Neural cell (in vitro differentiated cells): Measurements from ENCODE around the gene SMPX. TPM values are rescaled to one million over a fixed set of nuclear protein-coding genes. Genes with fewer than 3 reads are reported as not detected.

Experiments
- H2AFZ ChIP-seq: fragments of 200-600, 300-800 bp; sonication (generic), shearing (Covaris generic); 2 replicates; pipeline ENCODE4 v1.6.0; 2014; ENCODE audit warnings: low read depth, mild to moderate bottlenecking, antibody characterized with exemption, low read length, moderate library complexity
- H3F3A ChIP-seq: fragments of 200-600 bp; shearing (Covaris generic); 2 replicates; pipeline ENCODE4 v1.6.1; 2016; ENCODE audit warnings: mild to moderate bottlenecking, moderate library complexity, mixed read lengths, antibody characterized with exemption, low read length; ENCODE audit not compliant: insufficient read depth, poor library complexity, severe bottlenecking
- H3K27ac ChIP-seq: fragments of 200-600, 300-800 bp; sonication (generic), shearing (Covaris generic); 2 replicates; pipeline ENCODE4 v1.5.1; 2014; ENCODE audit warnings: mild to moderate bottlenecking, low read length, moderate library complexity
- H3K27me3 ChIP-seq: fragments of 300-800, 200-600 bp; sonication (generic), shearing (Covaris generic); 2 replicates; pipeline ENCODE4 v1.6.0; 2014; ENCODE audit warnings: mild to moderate bottlenecking, low read depth, low read length, moderate library complexity; ENCODE audit not compliant: insufficient read depth
- H3K36me3 ChIP-seq: fragments of 300-800, 200-600 bp; sonication (generic), shearing (Covaris generic); 2 replicates; pipeline ENCODE4 v1.5.1; 2014; ENCODE audit warnings: mild to moderate bottlenecking, antibody characterized with exemption, low read length, moderate library complexity; ENCODE audit not compliant: insufficient read depth
- H3K4me2 ChIP-seq: fragments of 300-800, 200-600 bp; sonication (generic), shearing (Covaris generic); 2 replicates; pipeline ENCODE4 v1.6.0; 2014; ENCODE audit warnings: mild to moderate bottlenecking, low read length
- H3K4me3 ChIP-seq: fragments of 300-800, 200-600 bp; sonication (generic), shearing (Covaris generic); 2 replicates; pipeline ENCODE4 v1.5.1; 2014; ENCODE audit warnings: mild to moderate bottlenecking, low read length, moderate library complexity
- H3K79me2 ChIP-seq: fragments of 200-600 bp; shearing (Covaris generic); replicated peaks from 2 replicates; pipeline ENCODE4 v1.6.0; 2014; ENCODE audit warnings: mild to moderate bottlenecking, low read length, moderate library complexity; ENCODE audit not compliant: insufficient read depth
- H3K9ac ChIP-seq: fragments of 300-800, 200-600 bp; sonication (generic), shearing (Covaris generic); 2 replicates; pipeline ENCODE4 v1.6.1; 2016; ENCODE audit warnings: mild to moderate bottlenecking, low read length, mixed read lengths
- H3K9me2 ChIP-seq: fragments of 200-600 bp; shearing (Covaris generic); 2 replicates; pipeline ENCODE4 v1.6.1; 2016; ENCODE audit warnings: mild to moderate bottlenecking, low read length, mixed read lengths; ENCODE audit not compliant: insufficient read depth
- H3K9me3 ChIP-seq: fragments of 200-600, 300-800 bp; sonication (generic), shearing (Covaris generic); 2 replicates; pipeline ENCODE4 v1.6.1; 2016; ENCODE audit warnings: mild to moderate bottlenecking, mixed run types, low read length, moderate library complexity, mixed read lengths
- H4K20me1 ChIP-seq: fragments of 200-600 bp; shearing (Covaris generic); 2 replicates; pipeline ENCODE4 v1.6.1; 2016; ENCODE audit warnings: mild to moderate bottlenecking, mixed run types; ENCODE audit not compliant: insufficient read depth
- EP300 ChIP-seq: fragments of 450-650 bp; conservative IDR thresholded peaks from 2 replicates; pipeline ENCODE4 v1.6.1; 2014; ENCODE audit warnings: antibody characterized with exemption, mild to moderate bottlenecking, moderate library complexity; ENCODE audit not compliant: poor library complexity, severe bottlenecking
- EZH2 ChIP-seq: fragments of 200-600, 300-800 bp; shearing (Covaris generic), sonication (generic); IDR thresholded peaks from 2 replicates; pipeline ENCODE4 v1.6.1; 2014; ENCODE audit warnings: antibody characterized with exemption, low read length, borderline replicate concordance, mild to moderate bottlenecking; ENCODE audit not compliant: insufficient read depth, poor library complexity, severe bottlenecking
- MXI1 ChIP-seq: fragments of 450-650 bp; conservative IDR thresholded peaks from 2 replicates; pipeline ENCODE4 v1.6.1; 2014; ENCODE audit warnings: antibody characterized with exemption, mild to moderate bottlenecking; ENCODE audit not compliant: poor library complexity, severe bottlenecking
- POLR2AphosphoS5 ChIP-seq: IDR thresholded peaks from 2 replicates; pipeline ENCODE4 v1.6.1; 2012
- RAD21 ChIP-seq: fragments of 450-650 bp; conservative IDR thresholded peaks from 2 replicates; pipeline ENCODE4 v1.6.1; 2014; ENCODE audit warnings: antibody characterized with exemption, mild to moderate bottlenecking, moderate library complexity
- REST ChIP-seq: IDR thresholded peaks from 2 replicates; pipeline ENCODE4 v1.6.1; 2012; ENCODE audit warnings: borderline replicate concordance
- SMC3 ChIP-seq: fragments of 450-650 bp; conservative IDR thresholded peaks from 2 replicates; pipeline ENCODE4 v1.6.1; 2014; ENCODE audit warnings: antibody characterized with exemption, mild to moderate bottlenecking, moderate library complexity; ENCODE audit not compliant: poor library complexity
- TAF1 ChIP-seq: IDR thresholded peaks from 2 replicates; pipeline ENCODE4 v1.6.1; 2012; ENCODE audit warnings: low read depth
- polyA plus RNA-seq: library from polyadenylated mRNA; depleted of rRNA; stranded (reverse); fragments of >200 nt; gene quantifications from 2 replicates; pipeline ENCODE4 v1.2.3, GENCODE V29; 2014
- TF ChIP-seq, protein P1 (sequence below): fragments of 450-650 bp; IDR thresholded peaks from 2 replicates; pipeline ENCODE4 v1.5.1; 2014; ENCODE audit warnings: antibody characterized with exemption, mild to moderate bottlenecking, moderate library complexity; ENCODE audit not compliant: poor library complexity, severe bottlenecking

Gene SMPX
- polyA plus RNA-seq, 1 donor from 2014 or later = 0.53 TPM

DNA sequence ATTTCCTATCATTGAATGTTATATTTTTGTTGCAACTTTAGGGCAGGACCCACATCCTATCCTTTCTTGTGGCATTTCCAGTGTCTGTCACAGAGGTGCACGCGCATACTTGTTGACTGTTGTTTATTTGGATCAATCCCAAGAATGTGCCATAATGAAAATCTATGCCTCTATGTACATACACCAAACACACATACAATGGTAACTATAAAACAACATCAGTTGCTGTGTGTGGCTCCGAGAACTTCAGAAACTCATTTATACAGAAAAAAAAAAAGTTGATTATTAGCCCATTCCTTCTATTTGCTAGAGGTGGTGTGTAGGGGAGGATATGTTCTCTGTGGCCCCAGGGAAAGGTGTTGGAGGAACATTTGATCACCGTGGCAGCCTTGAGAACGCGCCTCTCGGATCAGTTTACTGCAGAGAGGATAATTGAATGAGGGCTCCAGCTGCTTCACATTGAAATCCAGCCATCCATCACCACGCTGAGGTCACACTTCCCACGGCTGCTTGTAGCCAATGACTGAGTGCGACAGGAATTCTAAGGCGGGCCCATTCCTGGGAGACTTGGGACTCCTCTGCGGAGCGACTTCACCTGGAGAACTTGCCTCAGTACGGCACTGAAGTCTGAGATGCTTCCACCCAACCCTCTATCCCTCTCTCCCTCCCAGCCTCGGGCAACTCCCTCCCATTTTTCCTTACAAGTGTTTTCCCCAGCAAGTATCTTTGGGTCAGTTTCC lies 19.5 kb downstream of the SMPX start:
- H3K27me3 ChIP-seq = no peaks in the 10 kb centered on the region
- no peaks in the 10 kb centered on the region for H3F3A ChIP-seq
- H3K9me2 ChIP-seq = no peaks in the 10 kb centered on the region
- no peak overlapping the region for H3K4me2 ChIP-seq
- no peaks in the 10 kb centered on the region for H3K9me3 ChIP-seq
- no peak overlapping the region for H2AFZ ChIP-seq
- TF ChIP-seq RAD21 = no peak
- TF ChIP-seq EZH2 = no peak
- TF ChIP-seq MXI1 = no peak
- TF ChIP-seq, protein P1, sequence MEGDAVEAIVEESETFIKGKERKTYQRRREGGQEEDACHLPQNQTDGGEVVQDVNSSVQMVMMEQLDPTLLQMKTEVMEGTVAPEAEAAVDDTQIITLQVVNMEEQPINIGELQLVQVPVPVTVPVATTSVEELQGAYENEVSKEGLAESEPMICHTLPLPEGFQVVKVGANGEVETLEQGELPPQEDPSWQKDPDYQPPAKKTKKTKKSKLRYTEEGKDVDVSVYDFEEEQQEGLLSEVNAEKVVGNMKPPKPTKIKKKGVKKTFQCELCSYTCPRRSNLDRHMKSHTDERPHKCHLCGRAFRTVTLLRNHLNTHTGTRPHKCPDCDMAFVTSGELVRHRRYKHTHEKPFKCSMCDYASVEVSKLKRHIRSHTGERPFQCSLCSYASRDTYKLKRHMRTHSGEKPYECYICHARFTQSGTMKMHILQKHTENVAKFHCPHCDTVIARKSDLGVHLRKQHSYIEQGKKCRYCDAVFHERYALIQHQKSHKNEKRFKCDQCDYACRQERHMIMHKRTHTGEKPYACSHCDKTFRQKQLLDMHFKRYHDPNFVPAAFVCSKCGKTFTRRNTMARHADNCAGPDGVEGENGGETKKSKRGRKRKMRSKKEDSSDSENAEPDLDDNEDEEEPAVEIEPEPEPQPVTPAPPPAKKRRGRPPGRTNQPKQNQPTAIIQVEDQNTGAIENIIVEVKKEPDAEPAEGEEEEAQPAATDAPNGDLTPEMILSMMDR = no peak
- TF ChIP-seq SMC3 = no peak
- TF ChIP-seq EP300 = no peak
- TF ChIP-seq TAF1 = no peak
- no peak for TF ChIP-seq REST
- TF ChIP-seq POLR2AphosphoS5 = no peak
- no peak overlapping the region for H3K27ac ChIP-seq
- no peaks in the 10 kb centered on the region for H3K36me3 ChIP-seq
- H4K20me1 ChIP-seq = no peaks in the 10 kb centered on the region
- H3K79me2 ChIP-seq = no peaks in the 10 kb centered on the region
- H3K9ac ChIP-seq = no peak overlapping the region
- H3K4me3 ChIP-seq = no peak overlapping the region

- TF ChIP-seq MXI1 (no peak), RAD21 (no peak), REST (no peak), EP300 (no peak), EZH2 (no peak), POLR2AphosphoS5 (no peak), SMC3 (no peak), TAF1 (no peak)
- TF ChIP-seq, protein P1 = no peak
- H3F3A ChIP-seq = no peaks in the 10 kb centered on the region
- no peaks in the 10 kb centered on the region for H3K36me3 ChIP-seq
- no peaks in the 10 kb centered on the region for H3K9me2 ChIP-seq
- no peaks in the 10 kb centered on the region for H3K27me3 ChIP-seq
- no peak overlapping the region for H3K9ac ChIP-seq
- no peaks in the 10 kb centered on the region for H3K79me2 ChIP-seq
- no peaks in the 10 kb centered on the region for H4K20me1 ChIP-seq
- H3K4me3 ChIP-seq = no peak overlapping the region
- no peaks in the 10 kb centered on the region for H3K9me3 ChIP-seq
- H3K27ac ChIP-seq = no peak overlapping the region
- H2AFZ ChIP-seq = no peak overlapping the region
- no peak overlapping the region for H3K4me2 ChIP-seq
Measured at GRCh38 chrX:21735768-21736127, 22.2 kb downstream of the SMPX start.
